CD4-positive, alpha-beta T cell (primary cell): ENCODE data around the gene TST. TPM values are rescaled to one million over a fixed set of nuclear protein-coding genes. Genes with fewer than 3 reads are reported as not detected.

ENCODE experiments used
- ATAC-seq: fragments of 200-7000 bp; cut with Tn5 transposase; one replicate; pipeline ENCODE4 v1.10.0; 2022; ENCODE audit warnings: mild to moderate bottlenecking; ENCODE audit not compliant: poor library complexity
- CTCF ChIA-PET: fragments of 350-600 bp; sonication (Branson Sonifier 250); formaldehyde crosslinking; loops from one replicate; lab custom pipeline; 2021; ENCODE audit warnings: antibody characterized with exemption, inconsistent platforms; lab: Charles Lee
- POLR2A ChIA-PET: fragments of 350-600 bp; sonication (Branson Sonifier 250); formaldehyde crosslinking; loops from one replicate; lab custom pipeline; 2021; ENCODE audit warnings: antibody characterized with exemption, inconsistent platforms; lab: Charles Lee
- DNase-seq, 14 experiments: peaks; one replicate each; pipeline ENCODE4 v3.0.0-alpha.2; 2013 to 2020; ENCODE audit warnings: mixed read lengths in 2 of 14
- H3K27ac ChIP-seq, 2 donors: one replicate each; pipeline versions ENCODE4 v1.5.1 to v1.7.0; 2013; ENCODE audit warnings: low read length in 2 of 2, low read depth in 1 of 2, mild to moderate bottlenecking in 1 of 2
- H3K27me3 ChIP-seq, 2 experiments: 1 replicate in 1 of 2; 2 replicates in 1 of 2; pipeline versions ENCODE4 v1.6.1 to v1.7.0; 2013; ENCODE audit warnings: low read length in 2 of 2, control low read depth in 1 of 2, mild to moderate bottlenecking in 1 of 2, moderate library complexity in 1 of 2; ENCODE audit not compliant: insufficient read depth in 2 of 2, control insufficient read depth in 1 of 2
- H3K36me3 ChIP-seq: one replicate; pipeline ENCODE4 v1.6.1; 2013; ENCODE audit warnings: low read length, control low read depth; ENCODE audit not compliant: insufficient read depth
- H3K4me1 ChIP-seq: one replicate; pipeline ENCODE4 v1.6.1; 2013; ENCODE audit warnings: low read length, control low read depth; ENCODE audit not compliant: insufficient read depth
- H3K4me3 ChIP-seq: one replicate; pipeline ENCODE4 v1.5.1; 2013; ENCODE audit warnings: mild to moderate bottlenecking, low read length, moderate library complexity
- H3K9me3 ChIP-seq, 2 experiments: 1 replicate in 1 of 2; 2 replicates in 1 of 2; pipeline versions ENCODE4 v1.6.1 to v1.7.0; 2013; ENCODE audit warnings: low read length in 2 of 2, mild to moderate bottlenecking in 2 of 2, control low read depth in 1 of 2, moderate library complexity in 1 of 2; ENCODE audit not compliant: control insufficient read depth in 1 of 2, insufficient read depth in 1 of 2
- H3K27ac Mint-ChIP-seq: one replicate; pipeline ENCODE4 v1.8.0; 2020; ENCODE audit warnings: mixed read lengths
- H3K27me3 Mint-ChIP-seq: one replicate; pipeline ENCODE4 v1.8.0; 2021; ENCODE audit warnings: mixed read lengths
- H3K36me3 Mint-ChIP-seq: one replicate; pipeline ENCODE4 v1.8.0; 2021; ENCODE audit warnings: low read depth, mixed read lengths
- H3K4me1 Mint-ChIP-seq: one replicate; pipeline ENCODE4 v1.8.0; 2021; ENCODE audit warnings: low read depth, mixed read lengths
- H3K4me3 Mint-ChIP-seq: one replicate; pipeline ENCODE4 v1.8.0; 2020; ENCODE audit warnings: mild to moderate bottlenecking, mixed read lengths
- H3K9me3 Mint-ChIP-seq: one replicate; pipeline ENCODE4 v1.8.0; 2020; ENCODE audit warnings: mixed read lengths
- intact Hi-C, 2 experiments: fragments of 100-400 bp; cut with DNase I in 1 of 2; cut with micrococcal nuclease in 1 of 2; formaldehyde crosslinking; loops; one replicate each; pipeline versions ENCODE4 v1.15.1 to v1.9.0; 2023 to 2025; cut with DNase I, micrococcal nuclease
- total RNA-seq, 174 experiments: library from RNA in 2 of 174; stranded (reverse) in 2 of 174; gene quantifications; one replicate each; pipeline ENCODE4 v1.2.3 and lab custom pipeline; 2021 to 2026
- TF ChIP-seq, protein P1 (sequence below): fragments of 200-600 bp; IDR thresholded peaks from one replicate; pipeline ENCODE4 v1.8.0; 2022; ENCODE audit warnings: antibody characterized with exemption, mild to moderate bottlenecking

Gene TST
- total RNA-seq, 2 experiments from 2014 or later = not detected

DNA sequence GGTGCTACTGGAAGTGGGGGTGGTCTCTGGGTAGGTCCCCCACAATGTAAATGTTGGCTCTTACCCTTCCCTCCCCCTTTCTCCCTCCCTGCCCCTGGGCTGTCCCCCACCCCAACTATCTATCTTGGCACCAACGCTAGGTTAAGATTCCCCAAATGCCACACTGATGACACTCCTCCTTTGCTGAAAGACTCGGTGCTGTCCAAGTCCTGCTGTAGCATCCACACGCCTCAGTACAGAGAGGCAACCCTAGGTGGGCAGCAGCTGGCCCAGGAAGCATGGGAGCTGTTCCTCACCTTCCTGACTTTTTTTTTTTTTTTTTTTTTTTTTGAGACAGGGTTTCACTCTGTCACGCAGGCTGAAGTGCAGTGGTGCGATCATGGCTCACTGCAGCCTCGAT lies 28.9 kb upstream of the TST start:
- H3K9me3 Mint-ChIP-seq = no peaks in the 10 kb centered on the region
- H3K36me3 ChIP-seq = no peaks in the 10 kb centered on the region
- H3K4me3 Mint-ChIP-seq = no peak overlapping the region
- H3K36me3 Mint-ChIP-seq = no peaks in the 10 kb centered on the region
- H3K27me3 ChIP-seq = no peaks in the 10 kb centered on the region
- ChIA-PET POLR2A (no interaction called here), CTCF (no interaction called here)
- peaks cover 5% of the 10 kb centered on the region for H3K4me1 Mint-ChIP-seq
- H3K27me3 Mint-ChIP-seq = no peaks in the 10 kb centered on the region
- TF ChIP-seq, protein P1, sequence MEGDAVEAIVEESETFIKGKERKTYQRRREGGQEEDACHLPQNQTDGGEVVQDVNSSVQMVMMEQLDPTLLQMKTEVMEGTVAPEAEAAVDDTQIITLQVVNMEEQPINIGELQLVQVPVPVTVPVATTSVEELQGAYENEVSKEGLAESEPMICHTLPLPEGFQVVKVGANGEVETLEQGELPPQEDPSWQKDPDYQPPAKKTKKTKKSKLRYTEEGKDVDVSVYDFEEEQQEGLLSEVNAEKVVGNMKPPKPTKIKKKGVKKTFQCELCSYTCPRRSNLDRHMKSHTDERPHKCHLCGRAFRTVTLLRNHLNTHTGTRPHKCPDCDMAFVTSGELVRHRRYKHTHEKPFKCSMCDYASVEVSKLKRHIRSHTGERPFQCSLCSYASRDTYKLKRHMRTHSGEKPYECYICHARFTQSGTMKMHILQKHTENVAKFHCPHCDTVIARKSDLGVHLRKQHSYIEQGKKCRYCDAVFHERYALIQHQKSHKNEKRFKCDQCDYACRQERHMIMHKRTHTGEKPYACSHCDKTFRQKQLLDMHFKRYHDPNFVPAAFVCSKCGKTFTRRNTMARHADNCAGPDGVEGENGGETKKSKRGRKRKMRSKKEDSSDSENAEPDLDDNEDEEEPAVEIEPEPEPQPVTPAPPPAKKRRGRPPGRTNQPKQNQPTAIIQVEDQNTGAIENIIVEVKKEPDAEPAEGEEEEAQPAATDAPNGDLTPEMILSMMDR = no peak
- H3K4me1 ChIP-seq = peaks cover 21% of the 10 kb centered on the region
- no peaks in the 10 kb centered on the region for H3K9me3 ChIP-seq
- no peak for ATAC-seq
- no peak overlapping the region for H3K4me3 ChIP-seq
- DNase-seq = no peak
- no peak overlapping the region for H3K27ac Mint-ChIP-seq
- H3K27ac ChIP-seq = no peak overlapping the region
- intact Hi-C loops = no loop called here

DNA sequence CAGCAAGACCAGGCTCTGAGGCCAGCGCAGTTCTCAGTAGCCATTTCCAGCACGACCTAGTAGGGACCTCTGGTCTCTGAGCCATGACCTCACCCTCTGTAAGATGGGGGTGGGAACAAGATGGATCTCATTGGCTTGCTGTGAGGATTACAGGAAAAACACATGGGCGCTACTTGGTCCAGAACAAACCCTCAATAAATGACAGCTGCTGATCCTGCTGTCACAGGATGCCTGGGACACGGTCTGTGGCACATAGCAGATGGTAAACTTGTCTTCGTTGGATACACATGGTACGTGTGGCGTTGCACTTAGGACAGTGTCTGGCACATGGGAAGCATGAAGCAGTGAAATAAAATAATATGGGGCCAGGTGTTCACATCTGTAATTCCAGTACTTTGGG lies 27.8 kb upstream of the TST start:
- POLR2A ChIA-PET = no interaction called here
- Histone ChIP-seq H3K9me3 (no peaks in the 10 kb centered on the region), H3K36me3 (no peaks in the 10 kb centered on the region), H3K4me3 (no peak overlapping the region), H3K27me3 (no peaks in the 10 kb centered on the region), H3K4me1 (peaks cover 10% of the 10 kb centered on the region), H3K27ac (no peak overlapping the region)
- Mint-ChIP-seq H3K4me3 (no peak overlapping the region), H3K27ac (no peak overlapping the region), H3K4me1 (no peaks in the 10 kb centered on the region), H3K9me3 (no peaks in the 10 kb centered on the region), H3K27me3 (no peaks in the 10 kb centered on the region), H3K36me3 (no peaks in the 10 kb centered on the region)
- intact Hi-C loops = no loop called here
- CTCF ChIA-PET = no interaction called here
- ATAC-seq = no peak
- TF ChIP-seq, protein P1 = no peak
- no peak for DNase-seq

DNA sequence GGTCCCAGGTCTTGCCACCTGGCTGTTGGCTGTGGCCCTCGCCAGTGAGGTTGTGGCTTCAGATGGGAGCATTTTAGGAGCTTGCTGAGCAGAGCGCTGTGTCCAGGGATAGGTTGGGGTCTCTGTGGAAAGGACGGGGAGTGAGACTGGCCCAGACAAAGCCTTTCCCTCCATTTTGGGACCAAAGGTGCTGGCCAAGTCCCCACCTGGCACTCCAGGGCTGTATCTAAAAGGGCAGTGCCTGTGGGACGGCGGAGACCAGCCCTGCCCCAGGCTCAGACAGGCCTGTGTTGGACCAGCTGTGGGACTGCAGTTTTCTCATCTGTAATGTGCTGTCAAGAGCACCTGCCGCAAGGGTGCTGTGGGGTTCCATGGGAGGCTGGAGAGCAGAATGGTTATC lies 27.3 kb upstream of the TST start:
- Mint-ChIP-seq H3K4me3 (no peak overlapping the region), H3K9me3 (no peaks in the 10 kb centered on the region), H3K4me1 (no peaks in the 10 kb centered on the region), H3K27me3 (no peaks in the 10 kb centered on the region), H3K27ac (no peak overlapping the region), H3K36me3 (no peaks in the 10 kb centered on the region)
- Histone ChIP-seq H3K4me1 (peaks cover 9% of the 10 kb centered on the region), H3K4me3 (no peak overlapping the region), H3K27ac (no peak overlapping the region), H3K9me3 (no peaks in the 10 kb centered on the region), H3K27me3 (no peaks in the 10 kb centered on the region), H3K36me3 (no peaks in the 10 kb centered on the region)
- ChIA-PET CTCF (interaction anchor here (0.7 to 1.9 kb wide), 2 partner anchors 120 to 153 kb away, joined by 4 to 8 read pairs; no protein-coding TSS in a partner anchor), POLR2A (no interaction called here)
- ATAC-seq = no peak
- DNase-seq = no peak
- intact Hi-C loops = no loop called here
- TF ChIP-seq, protein P1 = no peak
